ENCODE results near the gene RHBDL1.

DNA sequence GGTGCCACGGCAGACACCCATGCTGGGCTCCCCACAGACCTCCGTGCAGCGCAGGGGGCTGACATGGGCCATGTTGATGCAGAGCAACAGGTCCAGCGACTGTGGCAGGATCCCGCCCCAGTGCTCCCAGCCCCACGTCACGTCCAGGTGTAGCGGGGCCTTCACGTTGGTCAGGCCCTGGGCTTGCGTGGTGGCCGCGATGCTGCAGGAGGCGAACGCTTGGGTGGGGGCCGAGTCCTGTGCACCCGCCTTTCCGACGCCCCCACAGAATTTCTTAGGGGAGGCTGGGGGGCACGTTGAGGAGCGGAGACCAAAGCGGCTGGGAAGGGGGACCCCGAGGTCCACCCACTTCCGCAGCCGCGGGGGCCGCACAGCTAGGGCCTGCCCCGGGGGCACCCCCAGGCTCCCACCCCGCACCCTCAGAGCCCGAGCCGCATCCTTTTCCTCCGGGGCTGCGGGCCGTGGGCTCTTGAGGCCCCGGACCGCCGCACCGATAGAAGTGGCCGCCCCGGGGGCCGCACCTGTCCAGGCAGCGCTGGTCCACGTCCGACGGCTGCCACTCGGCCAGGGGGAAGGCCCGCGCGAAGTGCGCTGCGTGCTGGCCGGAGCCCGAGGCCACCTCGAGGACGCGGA, 39.8 kb upstream of the RHBDL1 start:
- TF ChIP-seq, protein P1, sequence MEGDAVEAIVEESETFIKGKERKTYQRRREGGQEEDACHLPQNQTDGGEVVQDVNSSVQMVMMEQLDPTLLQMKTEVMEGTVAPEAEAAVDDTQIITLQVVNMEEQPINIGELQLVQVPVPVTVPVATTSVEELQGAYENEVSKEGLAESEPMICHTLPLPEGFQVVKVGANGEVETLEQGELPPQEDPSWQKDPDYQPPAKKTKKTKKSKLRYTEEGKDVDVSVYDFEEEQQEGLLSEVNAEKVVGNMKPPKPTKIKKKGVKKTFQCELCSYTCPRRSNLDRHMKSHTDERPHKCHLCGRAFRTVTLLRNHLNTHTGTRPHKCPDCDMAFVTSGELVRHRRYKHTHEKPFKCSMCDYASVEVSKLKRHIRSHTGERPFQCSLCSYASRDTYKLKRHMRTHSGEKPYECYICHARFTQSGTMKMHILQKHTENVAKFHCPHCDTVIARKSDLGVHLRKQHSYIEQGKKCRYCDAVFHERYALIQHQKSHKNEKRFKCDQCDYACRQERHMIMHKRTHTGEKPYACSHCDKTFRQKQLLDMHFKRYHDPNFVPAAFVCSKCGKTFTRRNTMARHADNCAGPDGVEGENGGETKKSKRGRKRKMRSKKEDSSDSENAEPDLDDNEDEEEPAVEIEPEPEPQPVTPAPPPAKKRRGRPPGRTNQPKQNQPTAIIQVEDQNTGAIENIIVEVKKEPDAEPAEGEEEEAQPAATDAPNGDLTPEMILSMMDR (IDR thresholded peaks at IDR 0.05; ENCODE audit: low read depth, low read length, poor library complexity, severe bottlenecking): no peak
- no peak for TF ChIP-seq EZH2phosphoT487 (IDR thresholded peaks at IDR 0.05; ENCODE audit: borderline replicate concordance, low read length)
